K562 (cell line): Measurements from ENCODE around the gene AGO3. TPM values are rescaled to one million over a fixed set of nuclear protein-coding genes. Genes with fewer than 3 reads are reported as not detected.

Experiments
- ATAC-seq: fragments of 200-7000 bp; cut with Tn5 transposase; 3 replicates; pipeline ENCODE4 v1.9.1; 2020; ENCODE audit warnings: moderate library complexity
- BruUV-seq: library from RNA; stranded (reverse); fragments of 400-500 nt; replicated peaks from 2 replicates; lab custom pipeline; 2021; lab: Mats Ljungman, UMichigan
- CTCF ChIA-PET: fragments of 300-600 bp; formaldehyde crosslinking; extraction: SDS; loops from one replicate; lab custom pipeline; 2021; ENCODE audit warnings: low intra/inter-chr PET ratio; lab: Yijun Ruan, JAX
- POLR2A ChIA-PET: fragments of 300-600, 350-650 bp; sonication (Branson Sonifier 250); formaldehyde crosslinking; extraction: SDS; loops from one replicate; lab custom pipeline; 2021; ENCODE audit warnings: antibody characterized with exemption, inconsistent platforms; lab: Yijun Ruan, JAX
- DNase-seq, 4 experiments: peaks; one replicate each; pipeline versions ENCODE4 v3.0.0 to v3.0.0-alpha.2; 2011 to 2018; ENCODE audit warnings: low spot score in 3 of 4, mixed read lengths in 3 of 4; ENCODE audit errors: extremely low read depth in 1 of 4
- FAIRE-seq: peaks from 2 replicates; lab custom pipeline; 2011; peaks lifted over from hg19 to GRCh38; lab: Jason Lieb, UNC
- H2AFZ ChIP-seq: 2 replicates; pipeline ENCODE4 v1.6.0; 2011; ENCODE audit warnings: low read depth, low read length, control low read depth, inconsistent platforms
- H3K27ac ChIP-seq: fragments of 200-600 bp; 3 replicates; pipeline ENCODE4 v1.8.0; 2011; ENCODE audit warnings: low read depth, mild to moderate bottlenecking, control low read depth, inconsistent platforms, low read length, moderate library complexity, mixed read lengths; ENCODE audit errors: extremely low read depth
- H3K27me3 ChIP-seq, 2 experiments: fragments of 300-600 bp in 1 of 2; 2 replicates in 1 of 2; 3 replicates in 1 of 2; pipeline versions ENCODE4 v1.6.0 to v1.8.0; 2011; ENCODE audit warnings: inconsistent platforms in 2 of 2, low read length in 2 of 2, mild to moderate bottlenecking in 1 of 2, mixed read lengths in 1 of 2, moderate library complexity in 1 of 2; ENCODE audit not compliant: control insufficient read depth in 2 of 2, insufficient read depth in 2 of 2
- H3K36me3 ChIP-seq: fragments of 300-600 bp; 3 replicates; pipeline ENCODE4 v1.8.0; 2011; ENCODE audit warnings: mild to moderate bottlenecking, low read length, inconsistent platforms; ENCODE audit not compliant: control insufficient read depth, insufficient read depth
- H3K4me1 ChIP-seq, 2 experiments: fragments of 200-600 bp in 1 of 2; replicated peaks in 1 of 2; 2 replicates in 1 of 2; 3 replicates in 1 of 2; pipeline versions ENCODE4 v1.5.1 to v1.8.0; 2011; ENCODE audit warnings: inconsistent platforms in 2 of 2, low read length in 2 of 2, mild to moderate bottlenecking in 1 of 2, mixed read lengths in 1 of 2, moderate library complexity in 1 of 2; ENCODE audit not compliant: control insufficient read depth in 2 of 2, insufficient read depth in 2 of 2
- H3K4me2 ChIP-seq: 2 replicates; pipeline ENCODE4 v1.6.1; 2011; ENCODE audit warnings: low read length, control low read depth, inconsistent platforms, mixed read lengths; ENCODE audit not compliant: insufficient read depth
- H3K4me3 ChIP-seq: fragments of 200-600 bp; sonication (generic), shearing (Covaris generic); 2 replicates; pipeline ENCODE4 v1.5.1; 2016; ENCODE audit warnings: control low read depth, inconsistent platforms
- H3K79me2 ChIP-seq: fragments of 200-600 bp; 3 replicates; pipeline ENCODE4 v1.8.0; 2011; ENCODE audit warnings: low read length, inconsistent platforms; ENCODE audit not compliant: control insufficient read depth, insufficient read depth
- H3K9ac ChIP-seq, 2 experiments: 2 replicates each; pipeline versions ENCODE4 v1.6.0 to v1.6.1; 2011; ENCODE audit warnings: low read depth in 2 of 2, low read length in 2 of 2, control low read depth in 1 of 2, inconsistent platforms in 1 of 2, mild to moderate bottlenecking in 1 of 2, mixed read lengths in 1 of 2; ENCODE audit not compliant: insufficient read depth in 1 of 2
- H3K9me1 ChIP-seq: one replicate; pipeline ENCODE4 v1.6.0; 2011; ENCODE audit warnings: inconsistent platforms, mild to moderate bottlenecking, low read length, moderate library complexity; ENCODE audit not compliant: control insufficient read depth, insufficient read depth
- H3K9me3 ChIP-seq: replicated peaks from 2 replicates; pipeline ENCODE4 v1.5.1; 2011; ENCODE audit warnings: low read depth, low read length, inconsistent platforms; ENCODE audit not compliant: control insufficient read depth, insufficient read depth
- H4K20me1 ChIP-seq: replicated peaks from 2 replicates; pipeline ENCODE4 v1.6.1; 2011; ENCODE audit warnings: low read length, inconsistent platforms, mixed read lengths; ENCODE audit not compliant: control insufficient read depth, insufficient read depth
- ASH1L ChIP-seq: fragments of 450-650 bp; IDR thresholded peaks from 2 replicates; pipeline ENCODE4 v1.6.1; 2018; ENCODE audit warnings: borderline replicate concordance, mild to moderate bottlenecking, low read depth; ENCODE audit not compliant: partially characterized antibody
- ESRRB ChIP-seq: fragments of 250-450 bp; sonication (Bioruptor Pico); IDR thresholded peaks from 2 replicates; pipeline ENCODE4 v1.5.0; 2020; ENCODE audit warnings: mild to moderate bottlenecking, moderate library complexity, borderline replicate concordance
- GATAD2A ChIP-seq: fragments of 450-650 bp; IDR thresholded peaks from 2 replicates; pipeline ENCODE4 v1.6.1; 2017
- MAZ ChIP-seq, 2 experiments: fragments of 450-650 bp in 1 of 2; sonication (generic) in 1 of 2; formaldehyde crosslinking; IDR thresholded peaks in 1 of 2; conservative IDR thresholded peaks in 1 of 2; 2 replicates each; pipeline versions ENCODE4 v1.4.0 to v1.5.0; 2020; ENCODE audit warnings: mild to moderate bottlenecking in 1 of 2, missing genetic modification reagents in 1 of 2
- NRF1 ChIP-seq, 2 experiments: fragments of 450-650 bp; IDR thresholded peaks in 1 of 2; conservative IDR thresholded peaks in 1 of 2; 2 replicates each; pipeline ENCODE4 v1.6.1; 2014; ENCODE audit warnings: mild to moderate bottlenecking in 2 of 2
- SMAD1 ChIP-seq: fragments of 150-350 bp; IDR thresholded peaks from 2 replicates; pipeline ENCODE4 v1.6.1; 2014; ENCODE audit warnings: low read length, low read depth; ENCODE audit not compliant: partially characterized antibody
- TCFL5 ChIP-seq: fragments of 250-450 bp; sonication (Bioruptor Pico); conservative IDR thresholded peaks from 2 replicates; pipeline ENCODE4 v1.6.1; 2021; ENCODE audit warnings: mild to moderate bottlenecking, moderate library complexity, matching md5 sums
- ZNF717 ChIP-seq: fragments of 250-450 bp; sonication (Bioruptor Pico); IDR thresholded peaks from 2 replicates; pipeline ENCODE4 v1.5.0; 2021
- WGBS: fragments of 100-300 bp; shearing (Covaris generic); methylation state at CpG from one replicate; pipeline ENCODE4 v1.1.6; 2016; ENCODE audit warnings: low coverage, mixed read lengths; ENCODE audit not compliant: insufficient coverage; ENCODE audit errors: missing lambda C conversion rate; 5-methylcytosine and 5-hydroxymethylcytosine counted together
- in situ Hi-C: fragments of 300-500 bp; cut with MboI; formaldehyde crosslinking; loops from 4 replicates; pipeline ENCODE4 v1.15.0; 2018; ENCODE audit warnings: inconsistent platforms, mixed read lengths
- intact Hi-C: fragments of 100-400 bp; cut with micrococcal nuclease; formaldehyde crosslinking; loops from 2 replicates; pipeline ENCODE4 v1.14.2; 2022
- polyA plus RNA-seq, 8 experiments: library from polyadenylated mRNA; depleted of rRNA in 4 of 8; stranded (reverse) in 5 of 8; unstranded in 3 of 8; fragments of >200 nt; fragmentation: Nextera tagmentation in 2 of 8; fragmentation: Illumina TruSeq in 1 of 8; extraction: Ambion mirVana in 2 of 8; extraction: Trizol in 1 of 8; gene quantifications; 2 replicates each; pipeline versions ENCODE4 v1.2.1 to v1.2.3, GENCODE V29; 2011 to 2014; ENCODE audit warnings: inconsistent platforms in 1 of 8, missing spikeins in 1 of 8
- total RNA-seq, 7 experiments: library from RNA; depleted of rRNA in 6 of 7; stranded (reverse); fragments of >200 nt in 6 of 7; fragmentation: Illumina TruSeq in 2 of 7; extraction: Trizol in 2 of 7; gene quantifications; 2 replicates each; pipeline versions ENCODE4 v1.2.1 to v1.2.3, GENCODE V29; 2011 to 2021; ENCODE audit warnings: low replicate concordance in 1 of 7

The AGO3 gene
- total and polyA plus RNA-seq, 9 of the 15 experiments (the other 6 are each of a cell fraction or from before 2014, with no cell fraction given): 4.5 to 41.5 (median 22.7) TPM

DNA sequence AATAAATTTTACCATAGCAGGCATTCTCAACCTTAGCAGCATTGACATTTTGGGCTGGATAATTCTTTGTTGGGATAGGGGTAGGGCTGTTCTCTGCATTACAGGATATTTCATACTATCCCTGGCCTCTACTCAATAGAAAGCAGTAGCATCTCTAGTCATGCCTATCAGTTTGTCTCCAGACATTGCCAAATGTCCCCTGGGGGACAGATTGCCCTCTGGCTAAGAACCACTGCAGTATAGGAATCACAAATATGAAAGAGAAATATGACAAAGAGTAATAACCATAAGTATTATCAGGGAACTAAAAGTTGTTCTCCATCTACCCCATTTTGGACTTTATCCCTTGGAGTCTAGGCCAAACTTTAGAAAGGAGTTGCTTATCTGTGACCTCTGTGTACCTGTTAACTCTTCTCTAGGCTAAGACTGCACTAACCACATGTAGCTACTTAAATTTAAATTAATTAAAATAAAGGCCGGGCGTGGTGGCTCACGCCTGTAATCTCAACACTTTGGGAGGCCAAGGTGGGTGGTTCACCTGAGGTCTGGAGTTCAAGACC, 76.1 kb downstream of the AGO3 start:
- Histone ChIP-seq H3K4me3 (no peak overlapping the region), H3K9ac (no peak overlapping the region), H2AFZ (no peak overlapping the region), H3K4me1 (no peaks in the 10 kb centered on the region), H3K4me2 (no peak overlapping the region), H4K20me1 (no peaks in the 10 kb centered on the region), H3K79me2 (no peaks in the 10 kb centered on the region), H3K9me1 (no peaks in the 10 kb centered on the region), H3K36me3 (peaks cover 31% of the 10 kb centered on the region), H3K9me3 (no peaks in the 10 kb centered on the region), H3K27ac (no peak overlapping the region), H3K27me3 (no peaks in the 10 kb centered on the region)
- intact Hi-C loops: no loop called here
- TF ChIP-seq NRF1 (conservative IDR thresholded peaks at IDR 0.05 in 1 of 2, IDR thresholded peaks at IDR 0.05 in 1 of 2) (no peak), ESRRB (CRISPR knock-in tag) (no peak), TCFL5 (no peak), MAZ (CRISPR knock-in tag; conservative IDR thresholded peaks at IDR 0.05 in 1 of 2, IDR thresholded peaks at IDR 0.05 in 1 of 2) (no peak), GATAD2A (no peak), ASH1L (no peak), ZNF717 (CRISPR knock-in tag) (no peak), SMAD1 (no peak)
- FAIRE-seq: no peak
- ATAC-seq: no peak; the same call in 2 of the 3 replicates
- BruUV-seq: TSS peak; percentile 44
- ChIA-PET POLR2A (interaction anchor here (0.8 kb wide), 1 partner anchor 70 kb away, joined by 3 read pairs; no protein-coding TSS in a partner anchor), CTCF (no interaction called here)
- DNase-seq: no peak
- WGBS: 96% methylated on average over 3 of the region's 3 CpGs
- in situ Hi-C loops: no loop called here
